Skeletal muscle cell (primary cell): ENCODE measurements around the gene CUEDC1.
A peak's percentile ranks its signal among the peaks of the same experiment; 100 is the strongest.
"Not testable (repeated sequence)": the region's sequence is repeated elsewhere in the genome, so short reads cannot be mapped to it uniquely, and the experiment has no call there.

Experiments
- DNase-seq: peaks from one replicate; pipeline ENCODE4 v3.0.0-alpha.2; 2010; ENCODE audit warnings: low read depth
- H3K4me3 ChIP-seq: 2 replicates; pipeline ENCODE4 v1.5.1; 2011; ENCODE audit warnings: low read depth, mild to moderate bottlenecking, control low read depth, low read length, moderate library complexity

CUEDC1 gene

DNA sequence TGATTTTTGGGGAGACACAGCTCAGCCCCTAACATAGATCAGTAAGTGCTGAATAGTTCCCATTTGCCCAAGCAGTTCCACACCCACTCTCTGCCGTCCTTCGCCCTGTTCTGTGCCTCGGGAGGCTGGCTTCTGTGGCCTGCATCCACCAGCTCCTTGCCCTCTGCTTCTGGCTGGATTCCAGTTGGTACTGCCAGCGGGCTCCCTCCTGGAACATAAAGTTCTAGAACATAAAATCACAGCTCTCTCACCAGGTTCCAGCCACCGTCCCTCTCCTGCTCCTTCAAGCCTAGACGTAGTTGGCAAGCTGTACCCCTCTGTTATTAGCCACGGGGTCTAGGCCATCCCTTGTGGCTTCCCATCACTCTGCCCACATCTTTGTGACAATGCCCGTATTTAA lies 101.5 kb downstream of the CUEDC1 start:
- DNase-seq: no peak
- no peak overlapping the region for H3K4me3 ChIP-seq

- H3K4me3 ChIP-seq: no peak overlapping the region
- no peak for DNase-seq
Observed at GRCh38 chr17:57852955-57853328, 102.3 kb downstream of the CUEDC1 start.

DNA sequence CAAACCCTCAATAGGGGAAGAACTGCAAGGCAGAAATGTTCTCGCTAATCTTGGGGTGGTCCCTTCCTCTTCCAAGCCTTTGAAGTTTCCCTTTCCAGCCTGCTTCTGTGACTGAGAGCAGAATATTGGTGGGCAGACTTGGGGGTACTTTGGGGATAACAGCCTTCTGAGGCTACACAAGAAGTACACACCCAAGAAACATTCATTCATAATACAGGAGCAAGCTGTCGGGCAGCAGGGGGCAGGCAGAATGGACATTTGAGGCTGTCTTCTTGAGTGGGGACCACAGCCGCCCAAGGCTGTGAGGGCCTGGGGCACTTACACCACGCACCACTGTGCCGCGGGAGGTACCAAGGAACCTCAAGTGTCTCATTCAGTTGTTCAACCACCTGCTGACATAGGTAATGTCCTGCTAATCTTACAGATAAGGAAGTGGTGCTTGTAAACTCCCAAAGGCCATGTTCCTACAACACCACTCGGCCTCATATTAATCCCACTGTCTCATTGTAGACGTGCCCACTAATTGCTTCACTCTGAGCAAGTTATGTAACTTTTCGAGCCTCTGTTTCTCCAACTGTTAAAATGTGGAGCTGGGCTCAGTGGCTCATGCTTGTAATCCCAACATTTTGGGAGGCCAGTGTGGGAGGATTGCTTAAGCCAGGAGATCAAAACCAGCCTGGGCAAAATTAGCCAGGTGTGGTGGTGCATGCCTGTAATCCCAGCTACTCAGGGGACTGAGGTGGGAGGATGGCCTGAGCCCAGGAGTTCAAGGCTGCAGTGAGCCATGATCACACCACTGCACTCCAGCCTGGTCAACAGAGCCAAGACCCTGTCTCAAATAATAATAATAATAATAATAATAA lies 102.9 kb downstream of the CUEDC1 start:
- no peak for DNase-seq
- no peak overlapping the region for H3K4me3 ChIP-seq

- peak; percentile 96 for DNase-seq
- H3K4me3 ChIP-seq: peak within 1 kb of the TSS; percentile 85
Observed at GRCh38 chr17:57849874-57850754, 105.1 kb downstream of the CUEDC1 start, which contains the start of gene MRPS23. Gene MRPS23 (minus strand): TSS chr17:57850044. CDS start chr17:57850010, 34 bp downstream.

DNA sequence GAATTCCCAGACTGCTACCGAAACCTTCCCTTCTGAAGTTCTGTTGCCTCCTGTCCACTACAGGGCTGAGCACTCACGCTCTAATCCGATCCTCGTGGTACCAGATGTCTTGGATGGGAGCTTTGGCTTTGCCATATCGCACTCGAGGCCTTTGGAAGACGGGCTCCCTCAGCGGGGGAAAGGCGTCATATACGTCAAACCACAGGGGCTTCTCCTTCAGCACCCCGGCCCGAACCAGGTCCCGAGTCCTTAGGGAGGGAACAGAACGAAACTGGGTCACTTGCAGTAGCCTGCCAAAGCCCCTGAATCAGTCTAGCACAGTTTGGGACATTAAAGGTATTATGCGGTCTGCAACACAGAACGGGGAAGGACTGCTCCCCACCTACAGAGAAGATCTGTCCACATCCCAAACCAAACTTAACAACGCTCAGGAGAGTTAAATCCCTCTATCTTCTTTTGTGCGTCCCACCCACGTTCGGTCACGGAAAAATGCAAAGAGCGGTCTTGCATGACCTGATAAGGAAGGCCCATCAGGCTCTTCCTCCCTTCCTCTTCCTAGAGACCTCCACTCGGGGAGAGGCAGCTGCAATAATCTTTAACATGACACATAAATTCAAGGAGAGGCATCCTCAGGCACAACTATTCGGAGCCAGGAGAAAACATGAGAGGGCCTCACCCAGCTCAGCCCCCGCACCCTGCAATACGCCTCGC lies 105.9 kb downstream of the CUEDC1 start:
- DNase-seq: no peak
- peak overlapping the region; percentile 85 for H3K4me3 ChIP-seq

DNA sequence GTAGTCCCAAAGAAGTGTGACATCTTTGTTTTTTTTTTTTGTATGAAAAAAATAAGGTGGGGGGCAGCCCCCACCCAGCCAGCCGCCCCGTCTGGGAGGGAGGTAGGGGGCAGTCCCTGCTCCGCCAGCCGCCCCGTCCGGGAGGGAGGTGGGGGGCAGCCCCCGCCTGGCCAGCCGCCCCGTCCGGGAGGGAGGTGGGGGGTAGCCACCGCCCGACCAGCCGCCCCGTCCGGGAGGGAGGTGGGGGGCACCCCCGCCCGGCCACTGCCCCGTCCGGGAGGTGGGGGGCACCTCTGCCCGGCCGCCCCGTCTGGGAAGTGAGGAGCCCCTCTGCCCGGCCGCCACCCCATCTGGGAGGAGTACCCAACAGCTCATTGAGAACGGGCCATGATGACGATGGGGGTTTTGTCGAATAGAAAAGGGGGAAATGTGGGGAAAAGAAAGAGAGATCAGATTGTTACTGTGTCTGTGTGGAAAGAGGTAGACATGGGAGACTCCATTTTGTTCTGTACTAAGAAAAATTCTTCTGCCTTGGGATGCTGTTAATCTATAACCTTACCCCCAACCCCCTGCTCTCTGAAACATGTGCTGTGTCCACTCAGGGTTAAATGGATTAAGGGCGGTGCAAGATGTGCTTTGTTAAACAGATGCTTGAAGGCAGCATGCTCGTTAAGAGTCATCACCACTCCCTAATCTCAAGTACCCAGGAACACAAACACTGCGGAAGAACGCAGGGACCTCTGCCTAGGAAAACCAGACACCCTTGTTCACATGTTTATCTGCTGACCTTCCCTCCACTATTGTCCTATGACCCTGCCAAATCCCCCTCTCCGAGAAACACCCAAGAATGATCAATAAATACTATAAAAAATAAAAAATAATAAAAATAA lies 108.9 kb downstream of the CUEDC1 start:
- not testable (repeated sequence) for DNase-seq, H3K4me3 ChIP-seq

DNA sequence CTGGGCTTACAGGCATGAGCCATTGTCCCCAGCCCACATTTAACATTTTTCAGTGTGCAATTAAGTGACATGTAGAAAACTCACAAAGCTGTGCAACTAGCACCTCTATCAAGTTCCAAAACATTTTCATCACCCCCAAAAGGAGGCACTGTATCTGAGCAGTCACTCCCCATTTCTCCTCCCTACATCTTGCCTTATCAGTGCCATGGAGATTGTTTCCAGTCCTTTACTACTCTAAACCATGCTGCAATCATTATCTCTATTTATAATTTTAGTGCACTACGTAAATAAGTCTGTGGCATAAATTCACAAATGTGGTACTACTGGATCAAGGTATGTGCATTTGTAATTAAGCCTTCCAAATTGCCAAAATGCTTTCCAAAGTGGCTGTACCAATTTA lies 112.9 kb downstream of the CUEDC1 start:
- DNase-seq: no peak
- no peak overlapping the region for H3K4me3 ChIP-seq

GRCh38 chr17:57839571-57839923 lies 115.7 kb downstream of the CUEDC1 start:
- H3K4me3 ChIP-seq: no peak overlapping the region
- DNase-seq: no peak

- H3K4me3 ChIP-seq: no peak overlapping the region
- no peak for DNase-seq
Observed at GRCh38 chr17:57838857-57839570, 116.2 kb downstream of the CUEDC1 start.

DNA sequence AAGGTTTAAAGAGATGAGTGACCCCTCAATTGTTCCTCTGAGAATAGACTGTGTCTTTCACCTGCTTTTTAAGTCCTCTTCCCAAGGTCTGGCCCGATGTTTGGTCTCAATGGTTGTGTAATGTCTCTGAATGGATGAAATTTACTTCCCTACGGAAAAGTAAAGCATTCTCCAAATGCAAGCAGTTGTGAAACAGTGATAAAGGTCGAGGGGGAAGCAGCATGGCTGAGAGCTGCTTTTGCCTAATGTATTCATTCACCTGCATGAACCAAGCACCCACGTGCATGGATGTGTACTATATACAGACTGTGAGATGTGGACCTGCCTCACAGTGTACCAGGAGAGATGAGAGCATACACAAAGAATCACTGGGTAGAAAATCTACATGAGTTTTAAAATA lies 116.8 kb downstream of the CUEDC1 start:
- H3K4me3 ChIP-seq: no peak overlapping the region
- DNase-seq: no peak

DNA sequence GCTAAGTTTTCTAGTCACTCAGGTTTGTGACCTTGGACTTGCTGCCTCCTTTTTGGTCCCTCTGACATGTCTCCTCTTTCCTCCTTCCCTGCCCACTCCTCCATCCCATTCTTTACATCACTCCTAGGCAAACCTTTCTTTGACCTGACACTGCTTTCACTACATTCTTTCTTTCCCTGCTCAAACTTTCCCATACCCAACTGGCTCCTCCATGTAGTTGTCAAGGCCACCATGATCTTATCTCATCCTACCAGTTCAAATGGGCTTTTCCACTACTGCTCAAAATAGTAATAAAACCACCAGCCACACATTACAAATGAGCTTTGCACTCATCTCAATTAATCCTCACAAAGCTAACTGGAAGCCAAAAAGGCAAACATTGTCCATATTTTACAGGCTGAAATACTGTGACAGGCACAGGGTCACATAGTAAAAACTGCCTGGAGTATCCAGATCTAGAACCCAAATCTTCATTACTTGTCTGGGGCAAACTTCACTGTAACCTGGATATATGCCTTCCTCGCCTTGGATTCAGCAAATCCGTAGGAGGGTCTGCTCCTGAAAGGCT lies 119.8 kb downstream of the CUEDC1 start:
- H3K4me3 ChIP-seq: no peak overlapping the region
- DNase-seq: no peak

DNA sequence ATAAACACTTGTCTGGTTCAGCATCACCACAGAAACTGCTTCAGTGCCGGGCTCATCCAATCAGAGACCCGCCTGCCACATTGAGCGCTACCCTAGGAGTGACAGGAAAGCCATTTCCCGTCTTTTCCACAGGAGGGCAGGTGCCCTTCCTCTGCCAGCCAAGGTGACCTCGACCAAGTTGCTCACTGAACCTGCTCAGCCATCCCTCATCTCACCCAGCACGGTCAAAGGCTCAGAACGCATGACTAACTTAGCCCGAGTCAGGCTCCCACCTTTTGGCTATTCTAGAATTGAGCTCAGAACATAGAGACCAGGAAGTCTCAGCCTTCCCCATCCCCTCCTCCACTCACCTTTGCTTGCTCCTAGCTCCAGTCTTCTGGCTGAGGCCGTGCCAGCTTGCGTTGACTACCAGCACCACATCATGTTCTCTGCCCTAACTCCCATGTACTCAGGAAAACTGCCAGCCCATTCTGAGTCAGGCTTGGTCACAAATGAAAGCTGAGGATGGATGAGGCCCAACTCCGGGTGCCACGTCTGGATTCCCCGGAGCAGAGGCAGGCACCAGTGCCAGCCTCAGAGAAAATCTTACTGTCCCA lies 121.0 kb downstream of the CUEDC1 start:
- H3K4me3 ChIP-seq: no peak overlapping the region
- no peak for DNase-seq

- H3K4me3 ChIP-seq: peak overlapping the region; percentile 47
- peak; percentile 36 for DNase-seq
Observed at GRCh38 chr17:57833179-57833939, 121.9 kb downstream of the CUEDC1 start.

DNA sequence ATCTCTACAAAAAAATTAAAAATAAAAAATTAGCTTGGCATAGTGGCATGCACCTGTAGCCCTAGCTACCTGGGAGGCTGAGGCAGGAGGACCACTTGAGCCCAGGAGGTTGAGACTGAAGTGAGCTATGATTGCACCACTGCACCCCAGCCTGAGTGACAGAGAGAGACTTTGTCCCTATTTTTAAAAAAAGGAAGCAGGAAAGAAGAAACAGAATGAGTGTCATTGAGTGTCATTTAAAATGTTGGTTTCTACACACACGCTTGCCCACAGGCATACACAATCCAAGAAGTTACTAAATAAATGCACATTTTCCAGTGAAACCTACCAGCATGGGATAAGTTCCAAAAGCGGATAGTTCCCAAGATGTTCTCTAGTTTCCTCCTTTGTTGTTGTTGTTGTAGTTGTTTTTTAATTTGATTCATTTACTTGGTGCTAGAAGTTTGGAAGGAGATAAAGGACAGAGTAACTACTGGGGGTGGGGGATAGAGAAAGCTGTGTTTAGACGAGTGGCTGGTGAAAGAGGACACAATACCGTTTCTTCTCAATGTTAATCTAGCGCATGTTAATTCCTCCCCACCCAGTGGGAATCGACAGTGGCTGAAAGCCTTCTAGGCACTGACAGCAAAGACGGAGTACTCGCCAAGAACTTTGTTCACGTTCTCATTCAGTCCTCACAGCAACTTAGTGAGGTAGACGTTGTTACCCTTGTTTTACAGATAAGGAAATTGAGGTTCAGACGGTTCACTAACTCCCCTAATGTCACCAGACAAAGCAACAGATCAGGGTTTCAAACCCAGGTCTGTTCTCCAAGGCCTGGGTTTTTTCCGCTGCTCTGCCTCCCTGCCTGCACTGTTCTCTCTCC lies 122.7 kb downstream of the CUEDC1 start:
- DNase-seq: no peak
- H3K4me3 ChIP-seq: peak overlapping the region; percentile 47

DNA sequence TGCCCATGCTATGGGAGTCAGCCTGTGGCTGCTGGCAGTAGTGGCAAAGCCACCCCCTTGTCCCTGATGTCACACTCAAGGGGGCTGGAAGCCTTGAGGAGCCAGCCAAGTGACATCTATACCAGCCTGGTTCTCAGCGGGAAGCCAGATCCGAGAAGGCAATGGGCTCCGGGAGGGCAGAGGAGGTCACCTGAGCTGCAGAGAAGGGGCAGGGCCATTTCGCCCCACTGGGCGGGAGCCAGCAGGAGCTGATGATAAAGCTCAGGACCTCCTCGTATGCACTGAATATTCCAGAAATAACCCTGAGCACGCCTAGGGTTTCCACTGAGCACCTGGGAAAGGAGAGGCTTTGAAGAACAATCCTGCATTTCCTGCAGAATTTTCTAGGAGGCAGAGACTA lies 124.3 kb downstream of the CUEDC1 start:
- no peak for DNase-seq

More for the DNA sequence above, 124.3 kb downstream of the CUEDC1 start:
- H3K4me3 ChIP-seq: no peak overlapping the region
